ENCODE results near the gene RPL37A. TPM values are rescaled to one million over a fixed set of nuclear protein-coding genes. Genes with fewer than 3 reads are reported as not detected.

Gene RPL37A
- total RNA-seq, 1 donor from 2014 or later = 4,501 TPM

DNA sequence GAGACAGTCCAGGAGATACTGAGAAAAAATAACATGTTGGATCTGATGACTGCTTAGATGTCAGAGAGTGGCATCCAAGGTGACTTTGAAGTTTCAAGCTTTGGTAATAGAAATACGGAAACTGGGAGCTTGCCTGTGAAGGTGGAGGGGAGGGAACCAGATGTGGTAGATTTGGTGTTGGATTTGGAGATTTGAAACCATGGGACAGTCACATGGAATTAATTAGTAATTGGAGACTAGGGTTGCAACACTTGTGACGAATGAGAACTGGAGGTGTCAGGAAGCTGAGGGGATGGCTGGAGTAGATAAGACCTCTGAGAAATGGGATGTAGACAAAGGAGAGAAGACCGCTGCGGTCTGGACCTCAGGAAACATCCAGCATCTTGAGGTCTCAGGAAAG, 46.7 kb downstream of the RPL37A start:
- CTCF ChIA-PET = no interaction called here
- DNase-seq (no peak), ATAC-seq (ENCODE audit: low read depth) (no peak)
- POLR2A ChIA-PET = no interaction called here
- H3K36me3 Mint-ChIP-seq (ENCODE audit: low read depth) = no peaks in the 10 kb centered on the region
- H3K9me3 Mint-ChIP-seq = no peaks in the 10 kb centered on the region
- H3K27ac Mint-ChIP-seq = no peak overlapping the region
- TF ChIP-seq, protein P1, sequence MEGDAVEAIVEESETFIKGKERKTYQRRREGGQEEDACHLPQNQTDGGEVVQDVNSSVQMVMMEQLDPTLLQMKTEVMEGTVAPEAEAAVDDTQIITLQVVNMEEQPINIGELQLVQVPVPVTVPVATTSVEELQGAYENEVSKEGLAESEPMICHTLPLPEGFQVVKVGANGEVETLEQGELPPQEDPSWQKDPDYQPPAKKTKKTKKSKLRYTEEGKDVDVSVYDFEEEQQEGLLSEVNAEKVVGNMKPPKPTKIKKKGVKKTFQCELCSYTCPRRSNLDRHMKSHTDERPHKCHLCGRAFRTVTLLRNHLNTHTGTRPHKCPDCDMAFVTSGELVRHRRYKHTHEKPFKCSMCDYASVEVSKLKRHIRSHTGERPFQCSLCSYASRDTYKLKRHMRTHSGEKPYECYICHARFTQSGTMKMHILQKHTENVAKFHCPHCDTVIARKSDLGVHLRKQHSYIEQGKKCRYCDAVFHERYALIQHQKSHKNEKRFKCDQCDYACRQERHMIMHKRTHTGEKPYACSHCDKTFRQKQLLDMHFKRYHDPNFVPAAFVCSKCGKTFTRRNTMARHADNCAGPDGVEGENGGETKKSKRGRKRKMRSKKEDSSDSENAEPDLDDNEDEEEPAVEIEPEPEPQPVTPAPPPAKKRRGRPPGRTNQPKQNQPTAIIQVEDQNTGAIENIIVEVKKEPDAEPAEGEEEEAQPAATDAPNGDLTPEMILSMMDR (IDR thresholded peaks at IDR 0.05) = no peak
- H3K4me3 Mint-ChIP-seq = no peak overlapping the region
- H3K27me3 Mint-ChIP-seq = peaks cover 27% of the 10 kb centered on the region
- intact Hi-C loops (cut with micrococcal nuclease) = no loop called here
- no peaks in the 10 kb centered on the region for H3K4me1 Mint-ChIP-seq

DNA sequence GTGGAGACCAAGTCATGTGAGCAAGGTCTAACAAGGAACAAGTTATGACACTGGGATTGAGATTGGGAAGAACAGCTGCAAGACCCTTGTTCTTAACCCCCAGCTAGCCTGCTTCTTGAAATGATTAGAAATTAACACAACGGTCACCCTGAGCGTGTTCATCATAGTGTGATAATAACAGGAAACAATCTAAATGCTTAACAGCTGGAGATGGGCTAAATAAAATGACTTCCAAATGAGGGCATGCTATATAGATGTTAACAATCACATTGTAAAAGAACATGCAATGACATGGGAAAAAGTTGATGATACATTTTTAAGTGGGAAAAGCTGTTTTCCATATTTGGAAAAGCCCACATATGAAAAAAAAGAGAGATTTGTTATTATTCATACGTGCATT, 47.6 kb downstream of the RPL37A start:
- DNase-seq = no peak
- Mint-ChIP-seq H3K36me3 (ENCODE audit: low read depth) (no peaks in the 10 kb centered on the region), H3K4me1 (no peaks in the 10 kb centered on the region), H3K9me3 (no peaks in the 10 kb centered on the region), H3K27ac (no peak overlapping the region), H3K4me3 (no peak overlapping the region), H3K27me3 (peaks cover 27% of the 10 kb centered on the region)
- intact Hi-C loops (cut with micrococcal nuclease) = no loop called here
- ATAC-seq (ENCODE audit: low read depth) = no peak
- TF ChIP-seq, protein P1 (IDR thresholded peaks at IDR 0.05) = no peak
- ChIA-PET CTCF (no interaction called here), POLR2A (no interaction called here)

DNA sequence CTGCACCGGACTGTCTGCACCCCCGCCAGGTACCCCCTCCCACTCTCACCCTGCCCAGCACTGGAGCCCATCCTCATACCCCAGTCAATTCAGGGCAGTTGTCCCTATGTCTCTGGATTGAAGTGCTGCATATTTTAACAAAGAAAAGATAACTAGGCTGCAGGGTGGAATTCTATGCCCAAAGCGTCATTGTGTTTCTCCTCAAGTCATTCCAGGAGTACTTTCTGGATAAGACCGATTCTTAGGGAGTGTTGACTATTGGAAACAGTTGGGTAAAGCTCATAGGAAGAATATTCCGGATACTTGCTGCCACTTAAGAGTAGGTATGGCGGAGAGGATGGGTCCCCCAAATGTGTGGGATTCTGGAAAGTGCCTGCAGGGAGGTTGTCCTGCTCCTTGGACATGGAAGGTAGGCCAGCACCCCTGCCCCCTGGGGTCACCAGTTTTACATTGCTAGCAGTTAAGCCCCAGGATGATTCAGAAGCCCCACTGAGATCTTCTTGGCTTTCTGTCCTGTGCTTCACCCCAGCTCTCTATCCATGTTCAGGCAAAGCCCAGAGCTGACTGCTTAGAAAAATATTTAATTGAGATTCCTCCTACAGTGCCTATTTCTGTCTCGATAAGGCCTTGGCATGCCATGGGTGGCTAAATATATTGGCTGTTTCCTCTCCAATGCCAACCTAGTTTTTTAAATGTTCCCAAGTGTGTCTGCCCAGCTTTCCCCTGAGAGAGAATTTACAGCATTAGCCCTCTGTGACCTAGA, 48.2 kb downstream of the RPL37A start:
- POLR2A ChIA-PET = no interaction called here
- CTCF ChIA-PET = no interaction called here

DNA sequence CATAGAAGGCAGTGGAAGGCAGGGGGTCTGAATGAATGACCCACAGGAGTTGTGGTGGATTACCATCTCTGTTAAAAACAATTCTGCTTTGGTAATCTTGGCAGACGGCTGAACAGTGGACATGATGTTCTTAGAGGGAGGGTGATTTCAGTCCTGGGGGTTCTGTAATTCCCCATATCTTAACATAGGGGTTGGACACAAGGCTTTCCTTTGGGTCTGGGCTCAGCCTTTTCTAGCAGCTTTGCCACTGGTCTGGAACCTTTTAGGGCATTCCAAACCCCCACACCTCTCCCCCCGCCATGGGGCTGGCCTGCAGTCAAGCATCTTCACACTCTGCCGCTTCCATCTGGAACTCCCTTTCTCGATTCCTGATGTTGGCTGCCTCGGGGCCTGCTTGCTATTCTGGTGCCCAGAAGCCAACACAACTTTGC, 50.3 kb downstream of the RPL37A start:
- H3K4me1 Mint-ChIP-seq = no peaks in the 10 kb centered on the region
- DNase-seq = no peak
- no peak overlapping the region for H3K4me3 Mint-ChIP-seq
- ChIA-PET CTCF (no interaction called here), POLR2A (no interaction called here)
- ATAC-seq (ENCODE audit: low read depth) = no peak
- no peak overlapping the region for H3K27ac Mint-ChIP-seq
- no peaks in the 10 kb centered on the region for H3K9me3 Mint-ChIP-seq
- intact Hi-C loops (cut with micrococcal nuclease) = no loop called here
- no peaks in the 10 kb centered on the region for H3K36me3 Mint-ChIP-seq (ENCODE audit: low read depth)
- TF ChIP-seq, protein P1 (IDR thresholded peaks at IDR 0.05) = no peak
- peaks cover 20% of the 10 kb centered on the region for H3K27me3 Mint-ChIP-seq

More for the DNA sequence above, 48.2 kb downstream of the RPL37A start:
- Mint-ChIP-seq H3K27me3 (peaks cover 27% of the 10 kb centered on the region), H3K9me3 (no peaks in the 10 kb centered on the region), H3K4me3 (no peak overlapping the region), H3K4me1 (no peaks in the 10 kb centered on the region), H3K36me3 (ENCODE audit: low read depth) (no peaks in the 10 kb centered on the region), H3K27ac (no peak overlapping the region)
- TF ChIP-seq, protein P1 (IDR thresholded peaks at IDR 0.05) = no peak
- intact Hi-C loops (cut with micrococcal nuclease) = no loop called here
- ATAC-seq (ENCODE audit: low read depth) (no peak), DNase-seq (no peak)

DNA sequence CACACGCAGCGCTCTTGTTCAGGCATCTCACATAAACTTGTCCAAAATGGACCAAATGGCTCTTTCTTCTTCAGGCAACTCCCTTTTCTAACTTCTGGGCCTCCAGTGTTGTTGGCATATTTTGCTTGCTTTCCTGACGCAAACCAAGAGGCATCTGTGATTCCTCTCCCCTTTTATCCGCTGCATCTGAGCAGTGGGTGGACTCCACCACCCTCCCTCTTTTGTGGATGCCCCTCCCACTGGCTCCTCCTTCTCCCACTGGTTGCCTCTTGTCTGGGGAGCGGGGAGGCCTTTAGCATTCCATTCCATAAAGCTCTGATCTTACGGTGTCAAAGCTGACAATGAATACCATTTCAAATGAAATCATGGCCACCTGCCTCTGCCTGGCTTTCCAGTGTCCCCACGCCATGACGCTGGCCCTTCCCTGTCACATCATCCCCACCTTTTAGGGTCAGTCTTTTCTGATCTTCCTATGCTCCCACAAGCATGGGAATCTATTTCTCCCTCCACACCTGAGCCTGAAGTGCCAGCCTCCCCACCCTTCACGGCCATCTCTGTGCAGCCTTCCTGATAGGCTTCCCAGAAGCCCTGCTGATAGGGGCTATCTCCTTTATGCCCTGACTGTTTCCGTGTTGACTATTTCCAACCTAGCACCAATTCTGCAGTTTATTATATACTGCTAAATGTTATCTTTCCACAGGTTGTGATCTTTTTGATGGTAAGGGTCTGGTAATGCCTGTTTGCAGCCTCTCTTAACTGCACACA, 51.5 kb downstream of the RPL37A start:
- ATAC-seq (ENCODE audit: low read depth) (no peak), DNase-seq (no peak)
- H3K4me1 Mint-ChIP-seq = no peaks in the 10 kb centered on the region
- TF ChIP-seq, protein P1 (IDR thresholded peaks at IDR 0.05) = no peak
- H3K27ac Mint-ChIP-seq = no peak overlapping the region
- no peaks in the 10 kb centered on the region for H3K36me3 Mint-ChIP-seq (ENCODE audit: low read depth)
- peaks cover 17% of the 10 kb centered on the region for H3K27me3 Mint-ChIP-seq
- POLR2A ChIA-PET = no interaction called here
- H3K9me3 Mint-ChIP-seq = no peaks in the 10 kb centered on the region
- H3K4me3 Mint-ChIP-seq = no peak overlapping the region
- intact Hi-C loops (cut with micrococcal nuclease) = no loop called here
- CTCF ChIA-PET = no interaction called here
